ENCODE measurements around the gene APOB. TPM values are rescaled to one million over a fixed set of nuclear protein-coding genes. Genes with fewer than 3 reads are reported as not detected.

Gene APOB
- total RNA-seq, 1 donor from 2014 or later = 9.1 TPM

GRCh38 chr2:21017748-21018276 is 26.1 kb downstream of the APOB start:
- H3K36me3 ChIP-seq = peaks cover 50% of the 10 kb centered on the region
- no peak overlapping the region for H3K4me3 ChIP-seq
- no peaks in the 10 kb centered on the region for H3K4me1 ChIP-seq
- H3K27me3 ChIP-seq (ENCODE audit: low read depth) = no peaks in the 10 kb centered on the region
- intact Hi-C loops (cut with micrococcal nuclease) = no loop called here
- no peak for DNase-seq
- TF ChIP-seq CTCF (IDR thresholded peaks at IDR 0.05; ENCODE audit: borderline replicate concordance) = no peak
- no peaks in the 10 kb centered on the region for H3K9me3 ChIP-seq (replicated peaks)
- no peak overlapping the region for H3K27ac ChIP-seq (replicated peaks)

- H3K27me3 ChIP-seq (ENCODE audit: low read depth) = no peaks in the 10 kb centered on the region
- peaks cover 59% of the 10 kb centered on the region for H3K36me3 ChIP-seq
- TF ChIP-seq CTCF (IDR thresholded peaks at IDR 0.05; ENCODE audit: borderline replicate concordance) = no peak
Measured at GRCh38 chr2:21015281-21015645, 28.6 kb downstream of the APOB start.

GRCh38 chr2:21014364-21015280 is 29.3 kb downstream of the APOB start:
- Histone ChIP-seq H3K4me3 (no peak overlapping the region), H3K36me3 (peaks cover 59% of the 10 kb centered on the region), H3K9me3 (replicated peaks) (no peaks in the 10 kb centered on the region), H3K4me1 (no peaks in the 10 kb centered on the region), H3K27ac (replicated peaks) (no peak overlapping the region), H3K27me3 (ENCODE audit: low read depth) (no peaks in the 10 kb centered on the region)
- no peak for TF ChIP-seq CTCF (IDR thresholded peaks at IDR 0.05; ENCODE audit: borderline replicate concordance)
- no peak for DNase-seq
- intact Hi-C loops (cut with micrococcal nuclease) = no loop called here

More at GRCh38 chr2:21015281-21015645, 28.6 kb downstream of the APOB start:
- H3K4me1 ChIP-seq = no peaks in the 10 kb centered on the region
- no peaks in the 10 kb centered on the region for H3K9me3 ChIP-seq (replicated peaks)
- no peak overlapping the region for H3K4me3 ChIP-seq
- H3K27ac ChIP-seq (replicated peaks) = no peak overlapping the region
- no peak for DNase-seq
- intact Hi-C loops (cut with micrococcal nuclease) = no loop called here

GRCh38 chr2:21013043-21013816 is 30.6 kb downstream of the APOB start:
- H3K27ac ChIP-seq (replicated peaks) = no peak overlapping the region
- H3K27me3 ChIP-seq (ENCODE audit: low read depth) = no peaks in the 10 kb centered on the region
- H3K36me3 ChIP-seq = peaks cover 55% of the 10 kb centered on the region
- no peak for DNase-seq
- no peak overlapping the region for H3K4me3 ChIP-seq
- intact Hi-C loops (cut with micrococcal nuclease) = no loop called here
- H3K4me1 ChIP-seq = no peaks in the 10 kb centered on the region
- H3K9me3 ChIP-seq (replicated peaks) = no peaks in the 10 kb centered on the region
- no peak for TF ChIP-seq CTCF (IDR thresholded peaks at IDR 0.05; ENCODE audit: borderline replicate concordance)

- no peaks in the 10 kb centered on the region for H3K9me3 ChIP-seq (replicated peaks)
- H3K27ac ChIP-seq (replicated peaks) = no peak overlapping the region
- intact Hi-C loops (cut with micrococcal nuclease) = no loop called here
- peaks cover 56% of the 10 kb centered on the region for H3K36me3 ChIP-seq
- H3K4me3 ChIP-seq = no peak overlapping the region
- H3K4me1 ChIP-seq = no peaks in the 10 kb centered on the region
- no peak for DNase-seq
- TF ChIP-seq CTCF (IDR thresholded peaks at IDR 0.05; ENCODE audit: borderline replicate concordance) = no peak
- no peaks in the 10 kb centered on the region for H3K27me3 ChIP-seq (ENCODE audit: low read depth)
Measured at GRCh38 chr2:21012557-21012937, 31.3 kb downstream of the APOB start.

Data from left ventricle myocardium inferior (tissue), 1 donor.